Measurements from ENCODE around the gene SEC14L2.

- TF ChIP-seq ZNF777 (tag by site-specific recombination; IDR thresholded peaks at IDR 0.05; ENCODE audit: borderline replicate concordance) (no peak), ZBTB49 (tag by site-specific recombination; IDR thresholded peaks at IDR 0.05; ENCODE audit: low read depth) (no peak)
These were observed 17.8 kb downstream of the SEC14L2 start for GRCh38 chr22:30414525-30415047.

All from HEK293 (cell line).